DMS53 treated with DMSO at 0.1 percent for 48 hours (cell line): ENCODE measurements around the gene SUSD1.

Source experiments
- DNase-seq: peaks from one replicate; lab custom pipeline; 2025; ENCODE audit not compliant: unreplicated experiment; lab: John Stamatoyannopoulos, UW

Gene SUSD1

DNA sequence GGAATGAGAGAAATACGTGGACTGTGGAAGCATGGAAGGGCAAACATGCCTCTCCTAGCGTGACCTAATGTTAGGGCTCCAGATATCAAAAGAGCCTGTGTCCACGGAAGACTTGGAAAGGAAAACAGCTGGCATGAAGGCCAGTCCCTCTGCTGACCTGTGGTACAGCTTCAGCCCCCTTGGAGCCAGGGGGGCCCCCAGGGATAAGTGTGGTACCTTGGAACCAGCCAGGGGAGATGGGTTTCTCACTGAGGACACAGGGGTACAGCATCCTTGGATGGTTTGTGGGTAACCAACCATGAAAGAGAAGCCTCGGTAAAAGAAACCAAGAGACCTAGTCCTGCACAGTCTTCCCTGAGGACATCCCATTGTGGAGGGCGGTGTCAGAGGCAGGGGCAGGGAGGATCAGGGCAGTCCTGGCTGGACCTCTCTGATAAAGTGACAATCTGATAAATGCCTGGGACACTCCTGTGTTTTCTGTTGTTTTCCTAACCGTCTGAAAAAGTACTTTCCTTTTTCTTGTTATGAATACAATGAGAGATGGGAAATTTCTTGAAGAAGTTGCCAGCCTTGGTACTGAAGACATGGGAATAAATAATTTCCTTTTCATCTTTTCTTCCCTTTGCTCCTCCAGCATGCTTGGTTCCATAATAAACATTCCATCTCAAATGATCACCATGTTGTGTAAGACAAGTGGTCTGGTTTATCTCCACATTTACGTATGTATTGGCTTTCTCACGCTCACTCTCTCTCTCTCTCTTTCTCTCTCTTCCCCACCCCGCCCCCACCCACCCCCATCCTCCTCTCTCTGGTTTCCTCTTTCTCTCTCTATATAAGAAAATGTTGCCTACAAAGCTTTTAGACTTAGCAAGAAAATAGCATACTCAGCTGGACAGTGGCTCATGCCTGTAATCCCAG is 102.1 kb downstream of the SUSD1 start:
- no peak for DNase-seq

DNA sequence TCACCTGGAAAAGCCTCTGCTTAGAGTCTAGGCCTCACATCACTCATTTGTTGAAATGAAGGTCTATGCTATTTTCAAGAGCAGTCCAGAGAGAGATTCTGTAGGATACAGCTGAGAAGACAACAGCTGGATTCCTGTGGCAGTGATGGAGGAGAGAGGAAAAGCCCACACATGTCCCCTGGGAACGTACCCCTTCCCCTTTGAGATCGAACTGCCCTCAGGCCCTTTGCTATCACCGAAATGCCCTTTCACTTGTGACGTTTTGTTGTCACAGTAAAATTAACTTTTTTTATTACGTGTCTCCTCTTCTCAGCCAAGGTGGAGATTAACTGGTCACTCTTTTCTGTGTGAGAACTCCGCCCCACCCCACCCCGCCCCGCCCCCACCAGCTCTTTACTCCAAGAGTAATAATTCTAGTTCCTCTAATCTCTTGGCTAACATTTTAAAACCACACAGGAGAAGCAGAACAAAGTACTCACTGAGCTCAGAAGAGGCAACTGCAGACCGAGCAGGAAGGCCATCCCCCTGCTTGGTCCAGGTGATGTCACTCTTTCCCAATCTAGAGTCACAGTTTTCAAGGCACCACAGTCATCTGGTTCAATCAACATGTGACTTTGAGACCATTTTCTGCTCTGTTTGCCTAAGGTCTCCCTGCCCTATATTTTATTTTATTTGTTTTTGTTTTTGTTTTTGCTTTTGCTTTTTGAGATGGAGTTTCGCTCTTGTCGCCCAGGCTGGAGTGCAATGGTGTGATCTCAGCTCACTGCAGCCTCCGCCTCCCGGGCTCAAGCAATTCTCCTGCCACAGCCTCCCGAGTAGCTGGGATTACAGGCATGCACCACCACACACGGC is 105.6 kb downstream of the SUSD1 start:
- no peak for DNase-seq

DNA sequence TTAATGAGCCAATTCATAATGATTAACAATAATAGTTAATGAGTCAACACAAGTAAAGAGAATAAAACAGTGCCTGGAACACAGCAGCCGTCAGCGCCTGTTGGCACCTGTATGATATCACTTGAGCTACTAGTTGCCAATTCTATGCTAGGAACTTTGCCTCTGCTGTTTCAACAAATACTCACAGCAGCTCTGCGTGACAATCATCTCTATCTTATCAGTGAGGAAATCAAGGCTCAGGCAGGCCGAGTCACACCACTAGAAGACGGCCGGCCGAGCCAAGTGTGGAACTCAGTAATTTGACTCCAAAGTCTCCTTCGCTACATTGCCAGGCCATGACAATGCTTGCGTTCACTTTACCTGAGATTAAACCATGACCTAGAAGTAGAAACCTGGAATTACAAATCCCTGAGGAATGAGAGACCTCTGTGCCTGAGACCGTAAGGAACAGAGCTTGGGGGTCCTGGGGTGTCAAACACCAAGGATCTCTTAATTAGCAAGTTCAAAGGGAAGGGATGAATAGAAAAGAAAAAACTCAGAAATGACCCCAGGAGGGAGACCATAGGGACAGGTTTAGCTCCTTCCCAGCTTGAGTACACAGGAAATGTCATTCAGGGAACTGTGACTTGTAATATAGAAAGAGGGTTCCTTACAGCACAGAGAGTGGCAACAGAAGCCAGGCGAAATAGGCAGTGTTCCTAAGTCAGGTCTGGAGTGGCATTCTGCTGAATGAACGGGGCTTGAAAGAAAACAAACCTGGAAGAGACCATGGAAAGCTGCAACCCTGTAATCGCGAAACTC is 109.1 kb downstream of the SUSD1 start:
- DNase-seq, result no peak

DNA sequence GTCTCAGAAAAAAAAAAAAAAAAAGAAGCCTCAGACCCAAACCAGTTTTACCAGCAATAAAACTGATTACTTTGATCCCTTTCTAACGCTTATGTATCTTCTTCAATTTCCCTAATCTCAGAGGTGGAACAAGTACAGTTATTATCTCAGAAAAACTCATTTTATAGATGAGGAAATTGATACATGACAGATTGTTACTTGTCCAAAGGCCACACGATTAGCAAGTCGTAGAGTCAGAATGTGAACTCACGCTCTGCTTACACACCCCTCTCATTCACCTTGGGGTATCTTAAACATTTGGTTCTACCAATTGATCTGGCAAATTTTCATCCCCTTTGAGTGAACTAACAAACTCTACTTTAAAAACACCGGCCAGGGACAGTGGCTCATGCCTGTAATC is 110.2 kb downstream of the SUSD1 start:
- no peak for DNase-seq

DNA sequence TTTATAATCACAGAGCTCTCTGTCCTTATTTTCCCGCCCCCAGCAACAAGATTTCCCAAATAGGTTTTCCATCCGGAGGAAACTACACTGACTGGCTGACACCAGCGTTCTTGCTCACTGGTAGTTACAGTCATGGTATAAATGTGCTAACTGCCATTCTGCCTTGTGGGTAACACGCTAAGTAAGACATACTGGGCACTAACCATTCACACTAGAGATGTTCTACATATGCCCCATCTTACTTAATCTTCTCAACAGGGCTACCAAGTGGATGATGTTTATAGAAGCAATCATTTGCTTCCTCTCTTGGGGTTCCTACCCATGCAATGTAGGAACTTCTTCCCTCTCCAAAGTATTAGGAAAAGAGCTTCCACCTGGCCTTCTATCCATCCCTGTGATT is 111.5 kb downstream of the SUSD1 start:
- no peak for DNase-seq

DNA sequence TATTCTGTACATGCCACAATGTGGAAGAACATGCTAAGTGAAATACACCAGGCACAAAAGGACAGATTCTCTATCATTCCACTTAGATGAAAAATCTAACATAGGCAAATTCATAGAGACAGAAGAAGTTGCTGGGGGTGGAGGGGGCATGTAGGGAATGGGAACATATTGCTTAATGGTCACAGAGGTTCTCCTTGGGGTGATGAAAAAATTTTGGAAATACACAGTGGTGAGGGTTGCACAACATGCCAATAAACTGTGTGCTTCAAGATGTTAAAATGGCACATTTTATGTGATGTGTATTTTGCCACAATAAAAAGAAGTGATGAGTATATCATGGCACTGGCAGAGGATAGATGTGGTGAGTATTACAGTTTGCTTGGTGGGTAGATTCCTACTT is 111.9 kb downstream of the SUSD1 start:
- DNase-seq, result no peak

DNA sequence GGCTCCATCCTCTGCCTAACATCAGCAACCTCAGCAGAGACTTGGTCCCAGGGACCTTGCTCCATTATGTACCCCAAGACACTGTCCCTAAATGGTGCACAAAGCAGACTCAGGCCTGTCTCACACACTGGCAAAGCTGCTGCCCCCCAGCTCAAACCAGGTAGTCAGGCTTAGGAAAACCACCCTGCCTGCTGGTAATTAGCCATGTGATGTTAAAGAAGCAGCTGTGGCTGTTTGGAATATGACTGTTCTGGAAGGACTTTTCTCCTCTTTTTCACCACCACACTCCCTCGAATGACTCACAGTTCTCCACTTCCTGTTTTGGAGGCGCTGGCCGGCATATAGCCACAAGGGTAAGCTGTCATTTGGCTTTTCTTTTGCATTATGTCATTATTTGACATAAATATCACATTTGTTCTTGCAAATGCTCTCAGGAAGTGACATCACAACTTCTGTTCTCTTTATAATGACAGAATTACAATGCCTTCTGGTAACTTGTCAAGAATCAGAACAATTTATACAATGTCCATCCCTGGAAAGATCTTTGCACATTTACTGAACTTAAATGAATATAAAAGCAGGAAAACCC is 113.9 kb downstream of the SUSD1 start:
- DNase-seq, result peak; percentile 67

DNA sequence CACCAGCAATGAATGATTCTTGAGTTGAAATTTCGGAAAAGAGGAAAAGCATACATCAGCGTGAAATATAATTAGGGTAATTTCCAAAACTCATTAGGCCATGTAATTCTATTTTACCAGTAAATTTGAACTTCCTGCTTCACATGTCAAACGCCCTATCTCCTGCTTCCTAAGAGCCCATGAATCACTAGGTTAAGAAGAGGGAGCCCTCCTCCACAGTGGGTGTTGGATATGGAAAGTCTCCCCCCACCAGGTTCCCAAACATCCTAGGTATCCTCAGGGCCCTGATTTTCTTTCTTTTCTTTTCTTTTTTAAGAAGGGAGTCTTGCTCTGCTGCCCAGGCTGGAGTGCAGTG is 115.2 kb downstream of the SUSD1 start:
- DNase-seq, result no peak

DNA sequence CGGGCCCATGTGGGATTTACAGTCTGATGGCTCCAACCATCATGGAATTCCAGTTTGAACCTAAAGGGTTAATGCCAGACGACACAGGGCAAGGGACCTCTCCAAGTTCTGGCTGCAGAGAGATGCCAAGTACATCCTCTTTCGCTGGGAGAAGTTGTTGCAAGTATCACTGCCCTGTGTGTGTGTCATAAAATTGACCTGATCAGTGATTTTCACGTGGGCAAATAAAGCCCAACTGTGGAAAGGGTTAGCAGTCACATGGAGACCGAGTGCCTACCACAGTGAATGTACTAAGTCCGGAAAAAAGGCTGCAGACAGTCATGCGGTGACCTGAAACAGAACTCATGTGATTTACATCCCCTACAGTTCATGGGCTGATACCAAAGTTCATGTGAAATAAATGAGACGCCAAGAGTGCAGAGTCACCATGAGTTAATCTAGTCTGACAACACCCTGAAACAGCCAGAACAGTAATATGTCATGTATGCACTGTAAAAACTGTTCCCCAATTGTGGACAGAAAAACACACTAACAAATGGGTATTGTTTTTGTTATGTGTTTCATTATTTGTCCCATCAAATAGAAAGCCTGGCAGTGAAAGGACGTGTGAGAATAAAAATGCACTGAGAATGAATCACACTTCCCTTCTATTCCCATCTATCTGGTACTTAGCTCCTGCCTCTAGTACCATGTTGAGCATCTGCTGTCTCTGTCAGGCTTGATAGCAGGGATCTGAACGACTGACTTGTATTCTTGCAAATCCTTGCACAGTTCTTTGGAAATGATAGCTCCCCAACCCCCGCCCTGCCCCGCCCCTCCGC is 115.7 kb downstream of the SUSD1 start:
- no peak for DNase-seq

DNA sequence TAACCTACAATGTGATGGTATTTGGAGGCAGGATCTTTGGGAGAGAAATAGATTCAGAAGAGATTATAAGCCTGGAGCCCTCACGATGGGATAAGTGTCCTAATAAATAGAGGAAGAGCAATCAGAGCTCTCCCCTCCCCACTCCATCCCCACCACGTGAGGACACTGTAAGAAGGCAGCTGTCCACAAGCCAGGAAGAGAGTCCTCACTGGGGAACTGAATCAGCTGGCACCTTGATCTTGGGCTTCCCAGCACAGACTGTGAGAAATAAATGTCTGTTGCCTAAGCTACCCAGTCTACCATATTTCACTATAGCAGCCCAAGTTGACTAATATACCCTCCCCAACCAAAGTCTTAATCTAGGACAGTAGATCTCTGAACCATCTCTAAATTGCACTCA is 118.1 kb downstream of the SUSD1 start:
- no peak for DNase-seq

DNA sequence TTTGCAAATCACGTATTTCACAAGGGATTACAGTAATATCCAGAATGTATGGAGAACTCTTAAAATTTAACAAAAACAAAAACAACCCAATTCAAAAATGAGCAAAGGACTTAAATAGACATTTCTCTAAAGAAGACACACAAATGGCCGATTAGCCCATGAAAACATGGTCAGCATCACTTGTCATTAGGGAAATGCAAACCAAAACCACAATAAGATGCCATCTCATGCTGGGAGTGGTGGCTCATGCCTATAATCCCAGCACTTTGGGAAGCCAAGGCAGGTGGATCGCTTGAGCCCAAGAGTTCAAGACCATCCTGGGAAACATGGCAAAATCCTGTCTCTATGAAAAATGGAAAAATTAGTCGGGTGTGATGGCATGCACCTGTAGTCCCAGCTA is 120.2 kb downstream of the SUSD1 start:
- DNase-seq, result no peak

DNA sequence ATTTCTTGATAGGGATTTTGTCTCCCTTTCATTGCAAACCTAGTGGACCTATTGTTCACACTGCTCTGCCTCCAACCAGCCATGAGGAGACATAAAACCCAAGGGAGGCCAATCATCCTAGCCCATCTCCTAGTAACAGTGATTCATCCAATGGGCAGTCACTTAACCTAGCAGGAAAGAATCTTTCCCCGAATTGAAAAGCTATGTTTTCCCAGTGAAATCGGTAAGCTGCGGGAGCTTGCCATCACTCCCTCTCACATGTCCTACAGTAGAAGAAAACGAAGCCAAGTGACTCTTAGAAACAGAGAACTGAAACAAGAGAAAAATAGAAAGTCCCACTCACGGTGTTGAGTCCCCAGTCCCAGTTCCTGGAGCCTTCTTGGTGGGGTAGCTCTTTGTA is 123.3 kb downstream of the SUSD1 start:
- no peak for DNase-seq

DNA sequence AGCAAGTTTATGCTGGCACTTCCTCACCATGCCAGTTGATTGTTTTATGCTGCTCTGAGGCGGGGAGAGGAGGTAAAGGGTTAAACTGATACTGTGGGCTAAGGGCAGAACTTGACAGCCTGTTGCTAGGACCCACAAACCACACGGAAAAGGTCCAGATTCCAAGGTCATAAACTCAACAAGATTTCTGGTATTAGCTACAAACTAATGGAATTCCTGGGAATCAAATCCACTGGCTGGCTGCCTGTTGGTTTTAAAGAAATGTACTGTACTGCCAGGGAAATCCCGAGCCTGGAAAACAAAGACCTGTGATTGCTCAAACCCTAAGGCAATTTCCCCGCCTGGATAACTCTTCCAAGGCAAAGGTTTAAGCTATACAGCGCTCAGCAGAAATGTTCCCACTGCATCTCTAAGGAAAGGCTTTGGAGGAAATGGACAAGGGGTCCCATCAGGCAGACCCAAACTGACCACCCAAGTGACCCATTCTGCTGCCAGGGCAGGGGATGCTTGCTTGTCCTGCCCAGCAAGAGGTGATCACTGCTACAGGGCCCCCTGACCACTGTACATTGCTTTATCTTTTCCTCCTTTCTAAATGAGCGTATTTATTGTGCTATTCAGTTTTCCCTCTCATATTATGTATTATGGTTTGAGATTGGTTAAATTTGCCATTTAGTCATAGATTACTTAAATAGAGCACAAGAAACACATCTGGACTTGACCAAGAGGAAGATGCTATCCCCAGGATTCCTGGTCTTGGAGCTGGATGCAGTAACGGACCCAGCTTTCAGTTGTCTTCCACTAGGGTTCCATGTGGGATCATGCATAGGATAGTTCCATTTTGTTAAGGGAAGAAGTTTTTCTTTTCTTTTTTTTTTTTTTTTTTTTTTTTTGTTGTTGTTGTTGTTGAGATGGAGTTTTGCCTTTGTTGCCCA is 124.3 kb downstream of the SUSD1 start:
- no peak for DNase-seq

DNA sequence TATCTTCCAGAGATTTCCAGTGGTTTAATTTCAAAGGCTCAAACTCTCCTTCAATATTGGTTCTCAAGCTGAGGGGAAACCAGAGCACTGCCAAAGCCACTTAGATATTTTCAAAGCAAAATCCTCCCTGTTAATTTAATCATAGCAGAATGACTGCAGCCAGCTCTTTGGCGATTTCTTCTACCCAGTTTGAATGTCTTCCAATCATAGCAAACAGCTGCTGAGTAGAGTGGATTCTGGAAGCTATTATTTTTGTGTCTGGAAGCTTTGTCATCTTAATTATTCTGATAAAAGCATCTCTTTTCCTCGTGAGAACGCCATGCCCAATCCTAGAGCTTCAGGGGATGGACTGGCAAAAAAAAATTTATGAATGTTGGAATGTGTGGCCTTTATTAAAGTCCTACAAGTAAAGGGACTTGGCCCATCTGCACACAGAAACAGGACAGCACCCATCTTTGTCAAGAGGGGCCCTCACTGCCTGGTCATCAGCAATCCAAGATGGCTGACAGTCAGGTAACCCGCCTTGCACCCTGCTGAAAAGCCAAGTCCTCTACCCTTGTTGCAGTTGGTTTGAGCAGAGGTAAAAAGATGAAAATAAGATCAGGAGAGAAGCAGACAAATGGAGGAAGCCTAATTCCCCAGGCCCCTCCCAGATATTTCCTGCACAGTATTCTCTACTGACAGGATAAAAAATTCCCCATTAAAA is 125.1 kb downstream of the SUSD1 start:
- DNase-seq, result no peak

DNA sequence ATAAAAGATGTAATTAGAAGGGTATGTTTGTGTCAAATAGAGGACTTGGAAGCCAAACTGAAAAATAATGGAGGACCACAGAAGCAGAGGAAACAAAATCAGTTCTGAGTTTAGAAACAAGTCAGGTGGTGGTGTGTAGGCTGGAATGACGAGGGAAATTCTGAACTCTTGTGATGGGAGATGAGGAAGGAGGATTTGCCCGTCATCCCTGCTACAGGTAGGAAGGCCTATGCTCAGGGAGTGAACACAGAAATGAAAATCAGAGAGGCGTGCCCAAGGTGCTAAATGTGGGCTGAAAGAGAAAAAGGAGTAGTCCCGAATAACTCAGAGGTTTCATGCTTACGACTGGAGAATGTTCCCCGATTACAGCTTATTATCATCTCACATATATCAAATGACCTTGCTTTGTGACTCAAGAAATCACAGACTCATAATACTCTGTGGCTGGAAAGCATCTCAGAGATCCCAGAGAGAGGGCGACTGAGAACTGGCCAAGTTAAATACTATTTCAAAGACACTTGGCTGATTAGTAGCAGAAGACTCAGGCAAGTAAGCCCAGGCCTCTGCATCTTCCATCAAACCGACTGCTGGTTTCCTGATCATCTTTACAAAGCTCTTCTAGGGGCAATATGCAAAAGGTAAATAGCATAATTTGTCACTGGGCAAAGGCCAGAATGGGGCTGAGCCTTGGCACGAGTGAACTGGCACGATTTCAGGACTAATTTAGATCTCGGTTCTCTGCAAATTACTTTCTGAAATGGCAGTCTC is 126.0 kb downstream of the SUSD1 start:
- DNase-seq, result no peak

DNA sequence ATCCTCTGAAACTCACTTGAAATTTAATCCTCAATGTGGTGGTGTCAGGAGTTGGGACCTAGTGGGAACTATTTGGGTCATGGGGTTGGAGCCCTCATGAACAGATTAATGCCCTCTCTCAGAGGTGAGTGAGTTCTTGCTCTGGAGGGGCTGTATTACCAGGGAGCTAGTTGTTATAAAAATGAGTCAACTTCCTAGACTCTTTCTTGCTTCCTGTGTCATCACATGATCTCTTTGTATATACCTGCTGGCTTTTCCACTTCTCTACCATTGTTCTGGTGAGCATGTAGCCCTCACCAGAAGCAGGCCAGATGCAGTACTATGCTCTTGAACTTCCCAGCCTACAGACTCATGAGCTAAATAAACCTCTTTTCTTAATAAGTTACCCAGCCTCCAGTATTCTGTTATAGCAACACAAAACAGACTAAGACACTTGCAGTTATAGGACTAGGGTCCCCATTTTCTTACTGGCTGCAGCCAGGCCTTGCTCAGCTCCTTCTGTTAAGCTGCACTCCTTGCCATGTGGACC is 127.5 kb downstream of the SUSD1 start:
- DNase-seq, result peak; percentile 1

DNA sequence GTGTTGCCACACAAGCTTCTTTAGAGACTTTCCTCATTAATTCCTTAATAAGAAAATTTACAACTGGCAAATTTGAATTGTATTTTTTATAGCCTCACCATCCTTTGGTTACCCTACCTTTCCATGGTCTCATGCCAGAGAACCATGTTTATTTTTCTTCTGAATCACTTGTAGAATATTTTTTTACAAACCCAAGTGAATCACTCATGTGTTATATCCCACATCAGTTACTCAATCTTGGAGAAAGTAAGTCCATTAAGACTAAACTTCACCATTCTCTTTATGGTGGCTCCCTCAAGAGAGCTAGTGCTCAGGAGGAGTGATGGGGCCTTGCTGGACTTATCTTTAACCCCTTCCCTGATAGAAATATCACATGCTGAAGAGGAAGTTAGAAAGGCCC is 128.9 kb downstream of the SUSD1 start:
- DNase-seq, result no peak

DNA sequence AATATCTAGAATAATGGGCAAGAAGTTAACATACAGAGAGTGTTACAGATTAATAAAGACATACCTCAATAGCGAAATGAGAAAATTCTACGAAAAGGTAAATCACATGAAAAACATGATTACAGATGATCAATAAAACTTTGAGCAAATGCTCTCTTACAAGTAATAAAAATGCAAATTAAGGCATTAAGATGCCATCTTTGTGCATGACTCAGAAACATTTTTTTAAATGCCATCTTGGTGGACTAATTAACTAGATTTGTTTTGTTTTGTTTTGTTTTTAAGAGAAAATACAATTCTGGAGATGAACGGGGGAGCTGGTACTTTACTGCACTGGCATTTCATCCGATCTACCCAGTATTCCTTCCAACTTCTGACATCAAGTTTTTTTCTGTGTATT is 130.2 kb downstream of the SUSD1 start:
- DNase-seq, result no peak
